Tibial nerve (tissue), 4 donors: Measurements from ENCODE around the gene UBASH3B.

Source experiments
- EP300 ChIP-seq, 2 donors: sonication (generic); formaldehyde crosslinking; IDR thresholded peaks; one replicate each; pipeline ENCODE4 v1.6.1; 2017; ENCODE audit warnings: antibody characterized with exemption in 2 of 2, mild to moderate bottlenecking in 1 of 2
- POLR2A ChIP-seq, 2 donors: fragments of 450-650 bp; IDR thresholded peaks; one replicate each; pipeline ENCODE4 v1.6.1; 2017; ENCODE audit warnings: antibody characterized with exemption in 2 of 2, mild to moderate bottlenecking in 2 of 2, moderate library complexity in 2 of 2
- TF ChIP-seq, protein P1 (sequence below), 5 experiments: fragments of 200-600 bp in 3 of 5; fragments of 450-650 bp in 2 of 5; sonication (generic) in 3 of 5; IDR thresholded peaks; one replicate each; pipeline ENCODE4 v1.5.1; 2016 to 2019; ENCODE audit warnings: antibody characterized with exemption in 5 of 5, mild to moderate bottlenecking in 3 of 5, moderate library complexity in 2 of 5

DNA sequence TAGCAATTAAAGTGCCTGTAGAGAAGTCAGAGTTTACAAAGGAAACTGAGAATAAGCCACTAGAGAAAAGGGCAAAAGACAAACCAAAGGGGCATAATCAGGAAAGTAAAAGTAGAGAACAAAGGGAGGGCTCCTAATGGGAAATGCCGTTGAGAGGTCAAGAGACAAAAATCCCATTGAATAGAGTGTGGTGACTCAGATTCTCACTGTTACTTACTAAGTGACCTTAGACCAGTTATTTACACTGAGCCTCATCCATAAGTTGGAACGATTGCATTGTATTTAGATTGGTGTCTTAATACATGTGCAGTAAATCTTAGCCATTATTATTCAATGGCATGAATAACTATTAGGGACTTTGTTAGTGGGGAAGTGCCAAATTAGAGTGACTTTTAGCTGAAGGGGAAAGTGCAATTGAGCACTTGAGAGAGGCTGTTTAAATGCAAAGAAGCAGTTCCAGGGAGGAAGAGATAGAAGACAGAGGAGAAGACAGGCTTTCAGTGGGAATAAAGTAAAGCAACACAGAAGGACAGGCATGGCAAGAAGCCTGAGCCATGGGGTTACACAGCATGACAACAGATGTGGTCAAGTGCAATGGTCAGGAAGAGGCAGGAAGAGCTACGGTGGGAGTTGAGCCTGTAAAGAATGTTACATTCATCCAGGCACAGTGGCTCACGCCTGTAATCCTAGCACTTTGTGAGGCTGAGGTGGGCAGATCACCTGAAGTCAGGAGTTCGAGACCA lies 82.6 kb downstream of the UBASH3B start:
- TF ChIP-seq, protein P1, sequence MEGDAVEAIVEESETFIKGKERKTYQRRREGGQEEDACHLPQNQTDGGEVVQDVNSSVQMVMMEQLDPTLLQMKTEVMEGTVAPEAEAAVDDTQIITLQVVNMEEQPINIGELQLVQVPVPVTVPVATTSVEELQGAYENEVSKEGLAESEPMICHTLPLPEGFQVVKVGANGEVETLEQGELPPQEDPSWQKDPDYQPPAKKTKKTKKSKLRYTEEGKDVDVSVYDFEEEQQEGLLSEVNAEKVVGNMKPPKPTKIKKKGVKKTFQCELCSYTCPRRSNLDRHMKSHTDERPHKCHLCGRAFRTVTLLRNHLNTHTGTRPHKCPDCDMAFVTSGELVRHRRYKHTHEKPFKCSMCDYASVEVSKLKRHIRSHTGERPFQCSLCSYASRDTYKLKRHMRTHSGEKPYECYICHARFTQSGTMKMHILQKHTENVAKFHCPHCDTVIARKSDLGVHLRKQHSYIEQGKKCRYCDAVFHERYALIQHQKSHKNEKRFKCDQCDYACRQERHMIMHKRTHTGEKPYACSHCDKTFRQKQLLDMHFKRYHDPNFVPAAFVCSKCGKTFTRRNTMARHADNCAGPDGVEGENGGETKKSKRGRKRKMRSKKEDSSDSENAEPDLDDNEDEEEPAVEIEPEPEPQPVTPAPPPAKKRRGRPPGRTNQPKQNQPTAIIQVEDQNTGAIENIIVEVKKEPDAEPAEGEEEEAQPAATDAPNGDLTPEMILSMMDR (IDR thresholded peaks at IDR 0.05) = no peak
- no peak for TF ChIP-seq POLR2A (IDR thresholded peaks at IDR 0.05)
- TF ChIP-seq EP300 (IDR thresholded peaks at IDR 0.05) = no peak
